CMK (cell line): ENCODE data around the gene SETBP1.

Source experiments
- DNase-seq: peaks from one replicate; pipeline ENCODE4 v3.0.0-alpha.2; 2010; ENCODE audit warnings: low read depth

Gene SETBP1

GRCh38 chr18:44871771-44872170 is 191.1 kb downstream of the SETBP1 start:
- no peak for DNase-seq

GRCh38 chr18:44876024-44876423 is 195.3 kb downstream of the SETBP1 start:
- no peak for DNase-seq

- no peak for DNase-seq
These were observed 196.1 kb downstream of the SETBP1 start for GRCh38 chr18:44876755-44877154.

DNA sequence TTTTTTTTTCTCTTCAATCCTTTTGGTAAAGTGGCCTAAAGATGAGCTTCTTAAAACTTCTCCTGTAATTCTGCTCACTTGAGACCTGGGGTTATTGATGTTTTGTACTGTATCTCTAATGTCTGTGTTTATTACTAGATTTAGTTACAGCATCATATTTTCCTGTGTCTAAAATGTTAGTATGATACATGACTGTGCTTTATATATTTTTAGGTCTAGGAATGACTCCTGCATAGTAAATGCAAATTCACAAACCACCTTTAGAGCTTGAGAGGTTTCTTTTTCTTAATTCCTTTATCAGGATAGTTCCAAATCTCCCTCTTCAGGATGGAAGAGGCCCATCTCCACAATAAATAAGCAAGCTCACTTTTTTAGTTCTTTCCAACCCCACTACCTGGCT is 197.6 kb downstream of the SETBP1 start:
- DNase-seq, result no peak

- DNase-seq, result no peak
These were observed 199.5 kb downstream of the SETBP1 start for GRCh38 chr18:44880170-44880569.

GRCh38 chr18:44881461-44882162 is 200.9 kb downstream of the SETBP1 start:
- no peak for DNase-seq

DNA sequence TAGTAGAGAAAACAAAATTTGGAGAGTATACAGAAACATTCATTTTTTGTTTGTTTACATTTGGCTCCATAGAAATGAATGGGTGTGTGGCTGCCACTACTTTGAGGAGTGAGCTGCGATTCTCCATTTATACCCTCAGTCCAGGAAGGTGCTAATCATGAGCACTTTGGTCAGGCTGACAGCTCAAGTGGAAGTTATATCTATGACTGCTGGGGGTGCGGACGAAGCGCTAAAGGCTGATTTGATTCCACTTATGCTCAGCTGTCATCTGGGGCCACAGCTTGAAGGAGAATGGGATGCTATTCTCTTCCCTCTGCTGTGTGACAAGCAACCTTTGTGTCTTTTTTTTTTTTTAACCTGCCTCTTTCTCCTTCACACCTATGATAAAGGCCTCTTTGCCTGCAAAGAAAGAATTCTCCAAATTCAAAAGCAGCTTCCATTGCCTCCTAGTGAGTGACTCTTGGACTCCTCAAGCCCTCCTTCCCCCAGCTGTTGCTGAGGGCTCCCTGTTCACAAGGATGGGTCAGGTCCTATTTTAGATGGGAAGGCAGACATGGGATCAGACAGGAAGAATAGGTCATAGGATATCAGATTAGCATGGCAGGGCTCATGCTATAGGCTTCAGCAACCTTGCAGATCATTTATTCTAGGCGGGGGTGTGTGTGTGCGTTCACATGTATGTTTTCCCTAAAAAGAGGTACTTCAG is 201.6 kb downstream of the SETBP1 start:
- DNase-seq, result no peak

DNA sequence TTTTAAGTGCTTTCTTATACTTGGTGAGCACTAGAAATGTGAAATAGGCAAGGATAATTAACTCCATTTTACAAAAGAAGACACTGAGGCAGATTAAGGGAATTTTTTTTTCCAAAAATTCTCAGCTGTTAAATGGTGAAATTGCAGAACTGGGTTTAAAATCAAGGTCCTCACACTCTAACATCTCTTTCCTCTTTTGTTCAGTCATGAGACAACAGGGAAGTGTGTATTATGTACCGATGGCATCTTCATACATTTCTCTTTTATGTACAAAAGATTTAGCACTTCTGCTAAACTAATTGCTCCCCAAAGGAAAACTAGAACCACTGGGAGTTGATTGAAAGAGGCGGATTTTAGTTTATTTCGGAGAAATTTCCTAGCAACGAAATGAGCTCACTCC is 203.0 kb downstream of the SETBP1 start:
- DNase-seq, result no peak

DNA sequence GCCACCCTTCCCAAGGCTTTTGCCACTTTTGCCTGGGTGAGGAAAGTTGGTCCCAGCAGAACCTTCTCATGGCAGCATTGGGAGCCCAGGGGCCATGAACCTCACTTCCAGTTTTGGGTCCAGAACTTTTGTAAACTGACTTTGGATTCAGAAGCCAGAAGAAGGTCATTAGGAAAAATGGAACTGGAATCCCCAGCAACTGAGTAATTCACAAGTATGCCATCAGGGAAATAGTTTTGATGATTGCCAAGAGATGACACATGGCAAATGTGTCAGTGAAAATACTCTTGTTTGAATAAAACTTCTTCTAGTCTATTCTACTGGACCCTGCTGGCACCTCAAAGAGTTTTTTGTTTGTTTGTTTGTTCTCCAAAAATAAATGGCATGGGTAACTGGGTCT is 203.7 kb downstream of the SETBP1 start:
- no peak for DNase-seq

- DNase-seq, result no peak
These were observed 204.8 kb downstream of the SETBP1 start for GRCh38 chr18:44885507-44885906.

GRCh38 chr18:44887227-44887631 is 206.5 kb downstream of the SETBP1 start:
- no peak for DNase-seq

DNA sequence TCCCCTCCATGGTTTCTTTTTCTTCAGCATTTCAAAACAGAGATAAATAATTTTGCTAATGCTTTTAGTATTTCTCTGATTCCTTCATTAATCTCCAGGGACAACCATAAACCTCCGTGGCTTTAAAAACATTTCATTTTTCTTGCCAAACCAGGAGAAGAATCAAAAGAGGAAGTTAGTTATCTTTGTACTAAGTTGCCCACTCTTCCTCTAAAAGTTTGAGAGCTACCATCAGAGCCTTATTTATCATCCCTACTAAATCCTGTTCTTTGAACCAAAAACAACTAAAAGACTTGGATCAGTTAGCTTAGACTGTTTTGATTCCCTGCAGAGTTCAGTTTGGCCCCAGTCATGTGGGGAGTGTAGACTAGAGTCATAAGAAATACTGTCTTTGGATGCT is 208.4 kb downstream of the SETBP1 start:
- no peak for DNase-seq

DNA sequence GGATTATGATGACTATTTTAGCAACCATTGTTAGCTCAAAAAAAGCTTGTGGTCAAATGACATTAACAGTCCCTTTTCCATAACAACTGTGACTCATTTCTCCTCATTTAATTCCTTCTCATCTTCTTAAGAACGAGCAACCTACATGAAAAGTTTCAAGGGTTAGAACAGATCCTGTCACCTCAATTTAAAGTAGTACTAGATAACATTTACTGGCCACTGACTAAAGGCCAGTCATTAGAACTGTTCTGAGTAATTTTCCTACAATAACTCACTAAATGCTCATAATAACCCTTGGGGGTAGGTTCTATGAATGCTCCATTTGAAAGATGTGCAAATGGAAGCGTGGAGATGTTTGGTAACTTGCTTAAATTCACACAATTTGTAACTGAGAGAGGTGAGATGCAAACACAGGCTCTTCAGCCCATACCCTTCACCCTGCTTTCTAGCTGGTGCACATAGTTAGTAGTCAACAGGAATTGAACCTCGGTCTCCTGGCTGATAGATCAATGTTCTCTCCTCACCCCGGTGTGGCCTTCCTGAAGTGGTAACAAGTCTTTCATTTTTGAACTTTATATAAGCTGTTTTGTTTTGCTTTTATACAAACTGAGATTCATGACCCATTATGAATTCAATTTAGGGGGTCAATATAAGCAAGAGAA is 212.5 kb downstream of the SETBP1 start:
- DNase-seq, result no peak

DNA sequence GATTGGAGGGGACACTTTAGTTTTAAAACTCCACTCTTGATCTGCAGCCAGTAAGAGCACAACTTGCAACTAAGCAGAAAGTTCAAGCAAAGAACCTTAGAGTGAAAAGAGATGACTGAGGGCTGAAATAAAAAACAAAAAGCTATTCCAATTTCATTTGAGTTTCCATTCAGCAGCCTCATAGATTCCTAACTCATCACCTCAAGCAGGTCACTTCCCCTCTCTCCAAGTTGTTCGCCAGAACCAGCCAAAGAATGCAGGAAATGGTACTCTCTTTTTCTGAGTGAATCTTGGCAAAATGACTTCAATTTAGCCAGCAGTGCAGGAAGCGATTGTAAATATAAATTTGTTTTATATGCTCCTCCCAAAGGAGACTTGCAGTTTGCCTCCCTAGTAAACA is 213.3 kb downstream of the SETBP1 start:
- no peak for DNase-seq

GRCh38 chr18:44895176-44895798 is 214.6 kb downstream of the SETBP1 start:
- DNase-seq, result no peak

- DNase-seq, result no peak
These were observed 216.2 kb downstream of the SETBP1 start for GRCh38 chr18:44896846-44897245.

- no peak for DNase-seq
These were observed 216.7 kb downstream of the SETBP1 start for GRCh38 chr18:44897411-44897810.

- DNase-seq, result no peak
These were observed 217.1 kb downstream of the SETBP1 start for GRCh38 chr18:44897816-44898215.

- DNase-seq, result no peak
These were observed 217.8 kb downstream of the SETBP1 start for GRCh38 chr18:44898498-44898897.

DNA sequence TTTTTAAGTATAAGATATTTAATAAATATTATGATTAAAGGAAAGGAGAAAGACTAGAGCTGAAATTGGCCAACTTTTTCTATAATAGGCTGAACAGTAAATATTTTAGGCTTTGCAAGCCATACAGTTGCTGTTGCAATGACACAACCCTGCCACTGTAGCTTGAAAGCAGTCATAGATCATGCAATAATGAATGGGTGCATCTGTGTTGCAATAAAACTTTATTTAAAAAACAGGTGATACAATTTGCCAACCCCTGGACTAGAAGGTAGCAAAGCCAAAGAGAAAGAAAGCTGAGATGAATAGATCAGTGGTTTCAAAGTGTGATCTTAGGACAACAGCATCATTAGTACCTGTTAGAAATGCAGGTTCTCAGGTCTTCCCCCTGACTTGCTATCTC is 219.1 kb downstream of the SETBP1 start:
- DNase-seq, result no peak

GRCh38 chr18:44900627-44901026 is 219.9 kb downstream of the SETBP1 start:
- no peak for DNase-seq

DNA sequence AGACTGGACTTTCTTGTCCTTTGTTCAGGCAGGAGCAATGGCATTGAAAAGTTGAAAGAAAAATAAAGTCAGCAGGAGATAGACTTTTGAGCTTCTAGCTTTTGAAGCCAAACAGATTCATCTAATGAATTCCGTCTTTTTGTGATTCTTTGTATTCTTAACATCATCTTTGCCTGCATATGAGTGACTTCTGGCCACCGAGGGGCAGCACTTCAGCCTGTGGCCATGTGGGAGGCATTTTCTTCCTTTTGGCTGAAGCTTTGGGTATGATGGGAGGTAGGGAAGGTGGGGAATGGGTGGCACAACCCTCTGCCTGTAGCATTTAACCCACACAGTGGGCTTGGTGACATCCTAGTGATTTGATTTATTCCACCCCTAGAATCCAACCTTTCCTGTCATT is 220.6 kb downstream of the SETBP1 start:
- no peak for DNase-seq

- DNase-seq, result no peak
These were observed 222.6 kb downstream of the SETBP1 start for GRCh38 chr18:44903327-44903726.
